ENCODE data around the gene CA11. TPM values are rescaled to one million over a fixed set of nuclear protein-coding genes. Genes with fewer than 3 reads are reported as not detected.
A peak's percentile ranks its signal among the peaks of the same experiment; 100 is the strongest.

The CA11 gene
- total RNA-seq, 1 experiment from 2014 or later: not detected

GRCh38 chr19:48613852-48614435 is 32.0 kb downstream of the CA11 start:
- DNase-seq (ENCODE audit: low read depth in 1 of 2, low spot score in 2 of 2): no peak
- no peaks in the 10 kb centered on the region for H3K9me3 ChIP-seq (replicated peaks)
- no peaks in the 10 kb centered on the region; the same call in 1 of the 2 replicates for H3K27me3 ChIP-seq (replicated peaks)
- H3K4me3 ChIP-seq: no peak overlapping the region
- peaks cover 12% of the 10 kb centered on the region for H3K4me1 ChIP-seq (replicated peaks)
- no peak overlapping the region for H3K27ac ChIP-seq
- peaks cover 53% of the 10 kb centered on the region for H3K36me3 ChIP-seq

- no peak for DNase-seq (ENCODE audit: low read depth in 1 of 2, low spot score in 2 of 2)
- no peaks in the 10 kb centered on the region for H3K9me3 ChIP-seq (replicated peaks)
- no peak overlapping the region for H3K27ac ChIP-seq
Observed at GRCh38 chr19:48613024-48613851, 32.7 kb downstream of the CA11 start.

GRCh38 chr19:48611872-48612271 is 34.1 kb downstream of the CA11 start:
- peaks cover 34% of the 10 kb centered on the region for H3K36me3 ChIP-seq

More at GRCh38 chr19:48613024-48613851, 32.7 kb downstream of the CA11 start:
- no peaks in the 10 kb centered on the region; the same call in 1 of the 2 replicates for H3K27me3 ChIP-seq (replicated peaks)
- H3K4me1 ChIP-seq (replicated peaks): peaks cover 15% of the 10 kb centered on the region
- H3K4me3 ChIP-seq: no peak overlapping the region
- H3K36me3 ChIP-seq: peaks cover 48% of the 10 kb centered on the region

GRCh38 chr19:48609571-48610108 is 36.3 kb downstream of the CA11 start:
- no peak for DNase-seq (ENCODE audit: low read depth in 1 of 2, low spot score in 2 of 2)
- Histone ChIP-seq H3K4me1 (replicated peaks) (peaks cover 4% of the 10 kb centered on the region), H3K9me3 (replicated peaks) (no peaks in the 10 kb centered on the region), H3K27ac (no peak overlapping the region), H3K36me3 (peaks cover 12% of the 10 kb centered on the region), H3K27me3 (replicated peaks) (no peaks in the 10 kb centered on the region; the same call in 1 of the 2 replicates), H3K4me3 (no peak overlapping the region)

More at GRCh38 chr19:48611872-48612271, 34.1 kb downstream of the CA11 start:
- no peaks in the 10 kb centered on the region; the same call in 1 of the 2 replicates for H3K27me3 ChIP-seq (replicated peaks)
- peaks cover 4% of the 10 kb centered on the region for H3K4me1 ChIP-seq (replicated peaks)
- H3K27ac ChIP-seq: no peak overlapping the region
- no peak for DNase-seq (ENCODE audit: low read depth in 1 of 2, low spot score in 2 of 2)
- H3K4me3 ChIP-seq: no peak overlapping the region
- H3K9me3 ChIP-seq (replicated peaks): no peaks in the 10 kb centered on the region

GRCh38 chr19:48608798-48609263 is 37.2 kb downstream of the CA11 start:
- H3K36me3 ChIP-seq: peaks cover 4% of the 10 kb centered on the region
- H3K4me1 ChIP-seq (replicated peaks): peaks cover 4% of the 10 kb centered on the region
- no peaks in the 10 kb centered on the region for H3K27me3 ChIP-seq (replicated peaks)
- DNase-seq (ENCODE audit: low read depth in 1 of 2, low spot score in 2 of 2): peak in 1 of 2 experiments; percentile 39
- no peak overlapping the region for H3K4me3 ChIP-seq
- H3K9me3 ChIP-seq (replicated peaks): no peaks in the 10 kb centered on the region
- no peak overlapping the region for H3K27ac ChIP-seq

- no peak for DNase-seq (ENCODE audit: low read depth in 1 of 2, low spot score in 2 of 2)
- H3K27me3 ChIP-seq (replicated peaks): no peaks in the 10 kb centered on the region
- no peaks in the 10 kb centered on the region for H3K9me3 ChIP-seq (replicated peaks)
- H3K27ac ChIP-seq: no peak overlapping the region
- H3K4me3 ChIP-seq: no peak overlapping the region
- no peaks in the 10 kb centered on the region for H3K36me3 ChIP-seq
- peaks cover 4% of the 10 kb centered on the region for H3K4me1 ChIP-seq (replicated peaks)
Observed at GRCh38 chr19:48607359-48607755, 38.6 kb downstream of the CA11 start.

GRCh38 chr19:48606463-48607358 is 39.3 kb downstream of the CA11 start, which contains the start of gene SPACA4:
TSS of gene SPACA4 (plus strand) at chr19:48606742. CDS start at chr19:48606979, 237 bp downstream.
- DNase-seq (ENCODE audit: low read depth in 1 of 2, low spot score in 2 of 2): no peak
- Histone ChIP-seq H3K4me1 (replicated peaks) (peaks cover 4% of the 10 kb centered on the region), H3K36me3 (no peaks in the 10 kb centered on the region), H3K9me3 (replicated peaks) (no peaks in the 10 kb centered on the region), H3K27ac (no peak within 1 kb of the TSS), H3K4me3 (no peak within 1 kb of the TSS), H3K27me3 (replicated peaks) (no peaks in the 10 kb centered on the region)

- H3K4me1 ChIP-seq (replicated peaks): peaks cover 2% of the 10 kb centered on the region
- H3K27ac ChIP-seq: no peak overlapping the region
- no peak for DNase-seq (ENCODE audit: low read depth in 1 of 2, low spot score in 2 of 2)
- H3K27me3 ChIP-seq (replicated peaks): peaks cover 8% of the 10 kb centered on the region; the same call in 1 of the 2 replicates
- no peaks in the 10 kb centered on the region for H3K36me3 ChIP-seq
- no peaks in the 10 kb centered on the region for H3K9me3 ChIP-seq (replicated peaks)
- H3K4me3 ChIP-seq: no peak overlapping the region
Observed at GRCh38 chr19:48603850-48604249, 42.1 kb downstream of the CA11 start.

- H3K27ac ChIP-seq: no peak overlapping the region
- no peaks in the 10 kb centered on the region for H3K36me3 ChIP-seq
- H3K4me3 ChIP-seq: no peak overlapping the region
- DNase-seq (ENCODE audit: low read depth in 1 of 2, low spot score in 2 of 2): no peak
- H3K27me3 ChIP-seq (replicated peaks): peaks cover 9% of the 10 kb centered on the region; the same call in 1 of the 2 replicates
- H3K9me3 ChIP-seq (replicated peaks): no peaks in the 10 kb centered on the region
- no peaks in the 10 kb centered on the region for H3K4me1 ChIP-seq (replicated peaks)
Observed at GRCh38 chr19:48603449-48603848, 42.5 kb downstream of the CA11 start.

- H3K36me3 ChIP-seq: no peaks in the 10 kb centered on the region
Observed at GRCh38 chr19:48603001-48603400, 43.0 kb downstream of the CA11 start.

GRCh38 chr19:48600679-48601417 is 45.1 kb downstream of the CA11 start:
- H3K27me3 ChIP-seq (replicated peaks): peaks cover 11% of the 10 kb centered on the region; the same call in 1 of the 2 replicates
- no peaks in the 10 kb centered on the region for H3K4me1 ChIP-seq (replicated peaks)
- no peak overlapping the region for H3K4me3 ChIP-seq
- H3K27ac ChIP-seq: no peak overlapping the region
- no peaks in the 10 kb centered on the region for H3K9me3 ChIP-seq (replicated peaks)
- H3K36me3 ChIP-seq: no peaks in the 10 kb centered on the region
- DNase-seq (ENCODE audit: low read depth in 1 of 2, low spot score in 2 of 2): no peak

More at GRCh38 chr19:48603001-48603400, 43.0 kb downstream of the CA11 start:
- no peaks in the 10 kb centered on the region for H3K4me1 ChIP-seq (replicated peaks)
- H3K9me3 ChIP-seq (replicated peaks): no peaks in the 10 kb centered on the region
- no peak for DNase-seq (ENCODE audit: low read depth in 1 of 2, low spot score in 2 of 2)
- H3K4me3 ChIP-seq: no peak overlapping the region
- H3K27ac ChIP-seq: no peak overlapping the region
- H3K27me3 ChIP-seq (replicated peaks): peaks cover 11% of the 10 kb centered on the region; the same call in 1 of the 2 replicates

- Histone ChIP-seq H3K4me3 (no peak overlapping the region), H3K4me1 (replicated peaks) (no peaks in the 10 kb centered on the region), H3K27ac (no peak overlapping the region), H3K9me3 (replicated peaks) (no peaks in the 10 kb centered on the region), H3K27me3 (replicated peaks) (peaks cover 11% of the 10 kb centered on the region; the same call in 1 of the 2 replicates), H3K36me3 (no peaks in the 10 kb centered on the region)
- no peak for DNase-seq (ENCODE audit: low read depth in 1 of 2, low spot score in 2 of 2)
Observed at GRCh38 chr19:48598996-48599700, 46.8 kb downstream of the CA11 start.
